GM18951 (cell line): ENCODE data around the gene OR2Y1.
"Not testable (repeated sequence)": the region's sequence is repeated elsewhere in the genome, so short reads cannot be mapped to it uniquely, and the experiment has no call there.

ENCODE experiments used
- POLR2A ChIP-seq: IDR thresholded peaks from 4 replicates; pipeline ENCODE4 v1.6.1; 2011; ENCODE audit warnings: mild to moderate bottlenecking; ENCODE audit not compliant: insufficient read length, insufficient read depth; ENCODE audit errors: extremely low read depth
- in situ Hi-C: fragments of 300-500 bp; cut with MboI; formaldehyde crosslinking; loops from one replicate; pipeline ENCODE4 v1.12.0; 2022; ENCODE audit warnings: low sequenced_read_pairs, mixed read lengths, inconsistent platforms; ENCODE audit not compliant: unreplicated experiment

The OR2Y1 gene, protein sequence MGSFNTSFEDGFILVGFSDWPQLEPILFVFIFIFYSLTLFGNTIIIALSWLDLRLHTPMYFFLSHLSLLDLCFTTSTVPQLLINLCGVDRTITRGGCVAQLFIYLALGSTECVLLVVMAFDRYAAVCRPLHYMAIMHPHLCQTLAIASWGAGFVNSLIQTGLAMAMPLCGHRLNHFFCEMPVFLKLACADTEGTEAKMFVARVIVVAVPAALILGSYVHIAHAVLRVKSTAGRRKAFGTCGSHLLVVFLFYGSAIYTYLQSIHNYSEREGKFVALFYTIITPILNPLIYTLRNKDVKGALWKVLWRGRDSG

DNA sequence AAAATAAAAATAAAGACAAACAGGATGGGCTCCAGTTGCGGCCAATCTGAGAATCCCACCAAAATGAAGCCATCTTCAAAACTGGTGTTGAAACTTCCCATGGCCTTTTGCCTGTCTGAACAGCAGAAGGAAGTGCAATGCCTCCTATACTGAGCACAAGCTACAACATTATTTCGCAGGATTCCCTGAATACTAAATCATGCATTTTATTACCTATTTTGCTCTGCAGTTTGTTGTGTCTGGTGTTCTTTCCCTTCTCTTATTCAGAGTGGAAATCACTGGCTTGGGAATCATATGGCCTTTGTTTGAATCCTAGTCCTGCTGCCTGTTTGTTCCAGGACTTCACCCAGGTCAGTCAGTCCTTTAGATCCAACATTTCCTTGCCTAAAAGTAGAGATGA is at the start of gene OR2Y1:
OR2Y1 (minus strand) TSS at position 101 of the 400 bp plus-strand sequence; CDS start at position 101, 0 bp downstream.
- no peak for TF ChIP-seq POLR2A
- in situ Hi-C loops = no loop called here

DNA sequence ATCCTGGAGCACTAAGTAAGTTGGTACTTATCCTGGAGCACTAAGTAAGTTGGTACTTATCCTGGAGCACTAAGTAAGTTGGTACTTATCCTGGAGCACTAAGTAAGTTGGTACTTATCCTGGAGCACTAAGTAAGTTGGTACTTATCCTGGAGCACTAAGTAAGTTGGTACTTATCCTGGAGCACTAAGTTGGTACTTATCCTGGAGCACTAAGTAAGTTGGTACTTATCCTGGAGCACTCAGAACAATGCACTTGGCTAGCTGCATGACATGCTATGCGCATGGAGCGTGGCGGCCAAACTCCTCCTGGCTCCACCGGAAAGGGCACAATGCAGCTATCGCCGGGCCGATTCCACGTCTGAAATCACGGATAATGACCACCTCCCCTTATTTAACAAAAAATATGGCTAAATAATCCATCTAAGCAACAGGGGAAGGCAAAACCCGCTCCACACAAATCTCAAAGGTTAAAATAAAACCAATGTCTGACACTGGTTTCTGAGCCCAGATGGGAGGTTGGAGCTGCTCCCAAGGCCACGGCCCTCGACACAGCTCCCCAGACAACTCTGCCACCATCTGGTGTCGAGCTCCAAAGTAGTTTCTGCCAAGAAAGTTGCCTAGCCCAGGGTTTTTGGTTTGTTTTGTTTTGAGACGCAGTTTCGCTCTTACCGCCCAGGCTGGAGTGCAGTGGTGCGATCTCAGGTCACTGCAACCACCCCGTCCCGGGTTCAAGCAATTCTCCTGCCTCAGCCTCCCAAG is 49.0 kb upstream of the OR2Y1 start:
- in situ Hi-C loops = not testable (repeated sequence)

DNA sequence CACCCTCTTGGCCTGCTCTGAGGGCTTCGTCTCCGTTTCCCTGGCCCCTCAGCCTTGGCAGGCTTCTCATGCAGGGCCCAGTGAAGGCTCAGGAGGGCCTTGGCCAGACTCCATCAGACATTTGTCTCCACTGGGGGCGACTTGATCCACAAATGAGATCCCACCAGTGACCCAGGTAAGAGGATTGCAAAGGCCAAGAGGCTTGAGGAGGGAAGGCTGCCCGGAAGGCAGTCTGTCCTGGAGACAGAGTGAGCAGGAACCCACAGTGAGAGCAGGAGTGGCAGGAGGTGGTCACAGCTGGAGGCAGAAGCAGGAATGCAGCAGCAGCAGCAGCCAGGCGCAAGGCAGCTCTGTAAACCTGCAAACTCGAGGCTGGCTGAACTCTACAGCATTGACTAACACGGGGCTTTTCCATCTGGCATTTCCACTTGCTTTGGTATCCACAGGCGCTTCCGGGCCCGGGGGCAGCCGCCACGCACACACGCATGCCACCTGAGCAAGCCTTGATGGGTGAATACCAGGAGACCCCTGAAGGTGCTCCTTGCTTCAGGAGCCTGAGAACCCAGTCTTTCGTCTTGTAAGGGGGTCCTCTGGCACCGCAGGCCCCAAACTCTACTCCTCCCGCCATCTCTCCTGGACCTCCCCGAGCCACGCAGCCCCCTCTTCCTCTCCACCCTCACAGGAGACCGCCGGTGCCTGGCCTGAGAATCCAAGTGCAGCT is 48.0 kb upstream of the OR2Y1 start:
- TF ChIP-seq POLR2A = no peak
- in situ Hi-C loops = no loop called here

DNA sequence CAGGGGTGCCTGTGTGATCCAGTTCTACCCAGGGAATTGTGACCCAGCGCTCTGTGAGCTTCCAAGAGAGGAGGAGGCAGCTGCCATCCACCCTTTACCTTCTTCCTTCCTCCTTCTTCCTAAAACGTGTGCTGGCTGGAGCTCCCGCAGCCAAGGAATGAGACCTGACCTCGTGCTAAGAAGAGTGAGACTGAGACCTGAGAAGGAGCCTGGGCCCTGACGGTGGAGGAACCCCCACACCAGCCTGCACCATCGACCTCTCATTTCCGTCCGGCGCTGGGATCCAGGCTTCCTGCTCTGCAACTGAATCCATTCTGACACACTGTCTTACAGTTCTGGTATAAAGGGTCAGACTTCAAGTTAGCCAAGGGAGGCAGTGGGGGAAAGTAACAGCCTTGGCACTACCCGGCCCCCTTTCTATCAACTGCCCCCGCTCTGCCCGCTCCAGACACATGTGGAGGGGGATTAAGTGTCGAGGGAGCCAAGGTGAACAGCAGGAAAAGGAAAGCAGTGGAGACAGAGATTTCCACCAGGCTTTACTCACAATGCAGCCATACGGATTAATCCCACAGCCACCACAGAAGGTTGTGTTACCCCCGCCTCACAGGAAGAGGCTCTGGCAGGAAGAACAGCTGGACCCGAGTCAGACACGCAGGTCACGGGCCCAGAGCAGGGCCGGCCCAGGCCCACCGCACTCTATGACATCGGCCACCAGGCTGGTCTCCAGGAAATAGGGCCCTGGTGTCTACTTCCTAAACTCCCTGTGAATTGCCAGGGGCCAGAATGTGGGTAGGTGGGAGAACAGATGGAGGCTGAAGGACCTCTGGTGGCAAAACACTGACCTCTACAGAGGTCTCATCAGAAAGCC is 46.9 kb upstream of the OR2Y1 start:
- TF ChIP-seq POLR2A = no peak
- in situ Hi-C loops = no loop called here

DNA sequence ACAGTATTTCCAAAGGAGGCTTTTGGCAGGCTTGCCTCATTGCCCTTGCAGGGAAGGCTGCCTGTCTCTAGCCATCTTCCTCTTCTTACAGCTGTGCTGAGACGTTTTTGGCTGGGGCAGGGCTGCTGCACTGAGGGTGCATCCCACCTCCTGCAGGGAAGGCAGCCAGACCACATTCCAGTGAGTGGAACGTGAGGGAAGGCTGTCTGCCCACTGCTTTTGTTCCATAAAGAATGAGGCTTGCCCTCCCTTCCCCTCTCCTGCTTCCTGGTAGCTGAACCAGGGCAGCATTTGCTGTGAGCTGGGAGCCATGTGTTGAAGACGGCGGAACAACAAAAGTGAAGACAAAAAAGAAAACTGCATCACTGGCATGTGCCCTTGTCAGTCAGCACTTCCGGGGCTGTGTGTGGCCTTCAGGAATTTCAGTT is 46.0 kb upstream of the OR2Y1 start:
- in situ Hi-C loops = no loop called here
- TF ChIP-seq POLR2A = no peak

DNA sequence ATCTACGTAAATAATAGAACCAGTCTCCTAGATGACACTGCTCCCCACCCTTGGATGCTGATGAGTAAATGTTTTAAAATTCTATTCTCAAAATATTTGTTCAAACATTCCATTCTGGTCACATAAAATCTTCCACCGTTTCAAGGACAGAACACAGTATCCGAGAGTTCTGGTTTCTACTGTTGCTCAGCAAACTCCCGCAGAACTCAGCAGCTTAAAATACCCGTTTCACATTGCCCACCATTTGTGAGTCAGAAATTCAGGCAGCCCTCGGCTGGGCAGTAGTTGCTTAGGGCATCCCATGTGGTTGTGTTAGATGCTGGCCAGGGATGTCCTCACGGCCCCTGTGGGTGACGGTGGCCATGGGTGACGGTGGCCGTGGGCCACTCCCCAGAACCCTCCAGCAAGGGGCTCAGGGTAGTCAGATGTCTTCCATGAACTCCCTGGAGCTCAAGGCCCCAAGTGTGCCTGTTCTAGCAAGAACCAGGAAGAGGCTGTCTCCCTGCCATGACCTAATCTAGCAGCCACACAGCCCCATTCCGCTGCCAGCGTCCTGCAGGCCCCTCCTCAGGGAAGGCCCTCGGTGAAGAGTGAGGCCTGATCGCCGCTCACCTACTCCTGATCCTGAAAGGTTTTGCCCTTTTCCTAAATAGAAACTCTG is 45.4 kb upstream of the OR2Y1 start:
- in situ Hi-C loops = no loop called here
- TF ChIP-seq POLR2A = no peak

DNA sequence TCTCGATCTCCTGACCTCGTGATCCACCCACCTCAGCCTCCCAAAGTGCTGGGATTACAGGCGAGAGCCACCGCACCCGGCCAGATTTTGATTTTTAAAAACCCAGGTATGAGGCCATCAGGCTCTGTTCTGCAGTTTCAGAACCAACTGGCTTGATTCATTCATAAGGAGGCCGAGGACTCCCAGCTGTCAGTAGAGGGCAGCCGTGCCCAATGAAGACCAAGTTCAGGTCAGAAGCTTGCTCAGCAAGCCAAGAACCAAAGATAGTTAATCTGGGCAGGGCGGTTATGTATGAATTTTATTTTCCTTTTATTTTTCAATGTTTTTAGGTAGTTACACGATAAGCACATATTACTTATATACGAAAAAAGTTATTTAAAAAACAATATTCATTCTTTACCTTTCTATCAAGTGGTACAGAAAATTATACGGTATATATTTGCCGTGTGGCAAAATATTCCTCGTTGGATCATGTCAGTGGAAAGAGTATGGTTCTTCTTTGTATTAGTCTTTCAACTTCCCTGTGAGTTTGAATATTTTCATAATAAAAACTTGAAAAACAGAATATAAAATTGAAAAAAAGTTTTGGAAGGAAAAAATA is 44.7 kb upstream of the OR2Y1 start:
- no peak for TF ChIP-seq POLR2A
- in situ Hi-C loops = no loop called here

DNA sequence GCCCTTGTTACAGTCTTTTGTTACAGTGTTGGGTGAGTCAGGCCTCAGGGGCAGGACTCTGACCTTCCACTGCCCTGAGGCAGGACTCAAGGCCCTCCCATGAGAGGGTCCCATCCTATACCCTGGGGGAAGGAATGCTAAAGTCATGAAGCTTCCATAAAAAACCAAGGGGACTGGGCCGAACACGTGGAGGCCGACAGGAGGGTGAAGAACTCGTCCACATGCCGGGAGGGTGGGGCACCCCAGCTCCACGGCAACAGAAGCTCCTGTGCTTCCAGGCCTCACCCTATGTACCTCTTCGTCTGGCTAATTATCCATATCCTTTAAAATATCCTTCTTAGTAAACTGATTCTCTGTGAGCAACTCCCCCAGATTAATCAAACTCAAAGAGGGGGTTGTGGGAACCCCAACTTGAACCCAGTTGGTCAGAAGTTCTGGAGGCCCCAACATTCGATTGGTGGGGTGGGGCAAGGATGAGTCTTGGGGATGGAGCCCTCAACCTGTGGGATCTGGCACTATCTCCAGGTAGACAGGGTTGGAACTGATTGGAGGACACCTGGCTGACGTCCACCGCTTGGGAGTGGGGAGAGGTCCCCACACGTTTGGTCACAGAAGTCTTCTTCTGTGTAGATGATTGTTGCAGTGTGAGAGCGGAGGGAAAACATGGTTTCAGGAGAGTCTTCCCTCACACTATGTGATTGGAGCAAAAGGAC is 43.6 kb upstream of the OR2Y1 start:
- in situ Hi-C loops = no loop called here
- no peak for TF ChIP-seq POLR2A

DNA sequence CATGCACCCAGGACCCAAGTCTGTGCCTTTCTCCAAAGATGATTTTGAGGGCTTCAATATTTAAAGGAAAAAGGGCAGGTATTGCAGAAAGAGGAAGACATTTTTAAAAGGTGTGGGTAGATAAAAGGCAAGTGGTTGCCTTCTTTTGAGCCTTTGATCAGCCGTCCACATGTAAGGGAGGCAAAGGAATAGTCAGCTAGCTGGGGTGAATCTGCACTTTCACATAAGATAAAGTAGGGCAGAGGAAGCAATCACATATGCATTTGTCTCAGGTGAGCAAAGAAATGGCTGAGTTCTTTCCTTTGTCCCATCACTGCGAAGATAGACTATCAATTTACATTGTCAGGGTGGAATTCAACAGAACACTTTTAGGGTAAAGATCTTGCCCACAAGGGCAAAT is 42.9 kb upstream of the OR2Y1 start:
- in situ Hi-C loops = no loop called here
- no peak for TF ChIP-seq POLR2A

DNA sequence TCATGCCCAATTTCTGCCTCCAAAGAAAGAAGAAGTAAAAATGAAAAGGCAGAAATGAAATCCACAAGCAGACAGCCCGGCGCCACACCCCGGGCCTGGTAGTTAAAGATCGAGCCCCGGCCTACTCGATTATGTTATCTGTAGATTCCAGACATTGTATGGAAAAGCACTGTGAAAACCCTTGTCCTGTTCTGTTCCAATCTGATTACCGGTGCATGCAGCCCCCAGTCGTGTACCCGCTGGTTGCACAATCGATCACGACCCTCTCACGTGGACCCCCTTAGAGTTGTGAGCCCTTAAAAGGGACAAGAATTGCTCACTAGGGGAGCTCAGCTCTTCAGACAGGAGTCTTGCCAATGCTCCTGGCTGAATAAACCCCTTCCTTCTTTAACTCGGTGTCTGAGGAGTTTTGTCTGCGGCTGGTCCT is 42.1 kb upstream of the OR2Y1 start:
- in situ Hi-C loops = not testable (repeated sequence)

DNA sequence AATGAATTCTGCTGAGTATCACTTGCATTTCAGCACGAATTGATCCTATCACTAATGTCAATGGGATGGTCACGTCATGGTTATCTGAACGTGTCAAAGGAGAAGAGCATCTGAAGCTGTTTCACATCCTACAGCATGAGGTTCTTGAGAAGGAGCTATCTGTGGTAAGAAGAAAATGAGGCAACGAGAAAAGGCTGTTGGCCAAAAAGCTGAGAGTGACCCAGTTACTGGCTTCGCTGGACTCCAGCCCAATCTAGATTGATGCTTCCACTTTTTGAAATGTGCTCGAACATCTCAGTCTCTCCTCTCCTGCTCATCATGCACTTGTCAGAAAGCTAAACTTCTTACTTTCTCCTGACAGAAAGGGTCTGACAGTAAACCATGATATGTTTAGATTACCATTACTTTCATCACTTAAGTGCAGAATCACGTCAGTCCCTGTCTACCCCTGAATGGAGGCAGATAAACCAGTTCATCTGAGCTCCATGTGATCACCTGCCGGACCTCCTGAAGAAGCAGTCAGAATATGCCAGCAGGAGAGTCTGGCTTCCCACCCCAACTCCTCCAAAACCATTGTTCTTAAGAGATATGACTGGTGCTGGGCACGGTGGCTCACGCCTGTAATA is 40.2 kb upstream of the OR2Y1 start:
- TF ChIP-seq POLR2A = no peak
- in situ Hi-C loops = no loop called here
